B cell (primary cell): Measurements from ENCODE around the gene MSH5. TPM values are rescaled to one million over a fixed set of nuclear protein-coding genes. Genes with fewer than 3 reads are reported as not detected.

Experiments used
- ATAC-seq: fragments of 200-7000 bp; cut with Tn5 transposase; one replicate; pipeline ENCODE4 v1.10.0; 2021; ENCODE audit warnings: low read depth, mild to moderate bottlenecking, moderate number of reproducible peaks, moderate library complexity
- CTCF ChIA-PET: fragments of 350-600 bp; sonication (Branson Sonifier 250); formaldehyde crosslinking; loops from one replicate; lab custom pipeline; 2021; ENCODE audit warnings: antibody characterized with exemption, inconsistent platforms; lab: Charles Lee
- POLR2A ChIA-PET: fragments of 350-600 bp; sonication (Branson Sonifier 250); formaldehyde crosslinking; loops from one replicate; lab custom pipeline; 2021; ENCODE audit warnings: antibody characterized with exemption; lab: Charles Lee
- DNase-seq: peaks from one replicate; pipeline ENCODE4 v3.0.0; 2013
- H2AFZ ChIP-seq: 2 replicates; pipeline ENCODE4 v1.6.1; 2012; ENCODE audit warnings: mild to moderate bottlenecking, low read depth, low read length; ENCODE audit not compliant: insufficient read depth, poor library complexity, severe bottlenecking
- H3K27ac ChIP-seq, 2 donors: 1 replicate in 1 of 2; 2 replicates in 1 of 2; pipeline ENCODE4 v1.5.1; 2012 to 2013; ENCODE audit warnings: low read length in 2 of 2, mild to moderate bottlenecking in 2 of 2, moderate library complexity in 1 of 2
- H3K27me3 ChIP-seq, 4 experiments: fragments of 200-600 bp in 1 of 4; sonication (generic) in 1 of 4; replicated peaks in 1 of 4; 1 replicate in 2 of 4; 2 replicates in 2 of 4; pipeline versions ENCODE4 v1.6.1 to v1.7.0; 2013 to 2016; ENCODE audit warnings: low read length in 3 of 4, mild to moderate bottlenecking in 2 of 4, mixed read lengths in 1 of 4, moderate library complexity in 1 of 4; ENCODE audit not compliant: insufficient read depth in 4 of 4, control insufficient read depth in 3 of 4; ENCODE audit errors: control extremely low read depth in 1 of 4
- H3K36me3 ChIP-seq, 2 experiments: replicated peaks in 1 of 2; 1 replicate in 1 of 2; 2 replicates in 1 of 2; pipeline versions ENCODE4 v1.6.1 to v1.7.1; 2013; ENCODE audit warnings: low read length in 1 of 2; ENCODE audit not compliant: insufficient read depth in 2 of 2, control insufficient read depth in 1 of 2; ENCODE audit errors: control extremely low read depth in 1 of 2, extremely low read depth in 1 of 2
- H3K4me1 ChIP-seq, 2 donors: fragments of 200-600 bp in 1 of 2; sonication (generic) in 1 of 2; 1 replicate in 1 of 2; 2 replicates in 1 of 2; pipeline versions ENCODE4 v1.5.1 to v1.6.1; 2013 to 2017; ENCODE audit warnings: low read length in 2 of 2; ENCODE audit not compliant: control insufficient read depth in 2 of 2, insufficient read depth in 2 of 2
- H3K4me2 ChIP-seq: replicated peaks from 2 replicates; pipeline ENCODE3; 2012; ENCODE audit warnings: mild to moderate bottlenecking, low read depth, low read length; ENCODE audit not compliant: poor library complexity, severe bottlenecking
- H3K4me3 ChIP-seq, 5 experiments: fragments of 200-600 bp in 1 of 5; sonication (generic) in 1 of 5; 1 replicate in 3 of 5; 2 replicates in 2 of 5; pipeline versions ENCODE4 v1.5.1 to v1.7.0; 2011 to 2016; ENCODE audit warnings: low read length in 4 of 5, mild to moderate bottlenecking in 4 of 5, low read depth in 2 of 5, control low read depth in 1 of 5, moderate library complexity in 1 of 5; ENCODE audit not compliant: insufficient read depth in 1 of 5; ENCODE audit errors: control extremely low read depth in 1 of 5, extremely low read depth in 1 of 5
- H3K79me2 ChIP-seq: fragments of 200-600 bp; sonication (generic); one replicate; pipeline ENCODE4 v1.6.0; 2016; ENCODE audit warnings: low read length; ENCODE audit not compliant: control insufficient read depth, insufficient read depth
- H3K9ac ChIP-seq: fragments of 200-600 bp; sonication (generic); 2 replicates; pipeline ENCODE4 v1.6.1; 2017; ENCODE audit warnings: mild to moderate bottlenecking, low read length, moderate library complexity
- H3K9me3 ChIP-seq, 3 donors: one replicate each; pipeline versions ENCODE4 v1.6.1 to v1.7.1; 2013; ENCODE audit warnings: low read length in 2 of 3; ENCODE audit not compliant: control insufficient read depth in 2 of 3, insufficient read depth in 1 of 3; ENCODE audit errors: control extremely low read depth in 1 of 3
- H4K20me1 ChIP-seq: 2 replicates; pipeline ENCODE4 v1.6.0; 2012; ENCODE audit warnings: mild to moderate bottlenecking, low read length; ENCODE audit not compliant: insufficient read depth, control insufficient read depth, poor library complexity, severe bottlenecking
- H3K27ac Mint-ChIP-seq: one replicate; pipeline ENCODE4 v1.8.0; 2021; ENCODE audit warnings: mixed read lengths
- H3K27me3 Mint-ChIP-seq: one replicate; pipeline ENCODE4 v1.8.0; 2021; ENCODE audit warnings: mixed read lengths
- H3K4me1 Mint-ChIP-seq: one replicate; pipeline ENCODE4 v1.8.0; 2021; ENCODE audit warnings: mixed read lengths
- H3K4me3 Mint-ChIP-seq: one replicate; pipeline ENCODE4 v1.8.0; 2021; ENCODE audit warnings: mixed read lengths
- H3K9me3 Mint-ChIP-seq: one replicate; pipeline ENCODE4 v1.8.0; 2022; ENCODE audit warnings: mixed read lengths; ENCODE audit not compliant: insufficient read depth
- CTCF ChIP-seq: fragments of 200-600 bp; IDR thresholded peaks from one replicate; pipeline ENCODE4 v1.8.0; 2022; ENCODE audit warnings: antibody characterized with exemption, mild to moderate bottlenecking
- EZH2 ChIP-seq: IDR thresholded peaks from 2 replicates; pipeline ENCODE4 v1.6.1; 2012; ENCODE audit warnings: borderline replicate concordance, low read depth, mild to moderate bottlenecking, moderate library complexity, low read length; ENCODE audit not compliant: insufficient read depth, poor library complexity, severe bottlenecking
- WGBS: methylation state at CpG from one replicate; pipeline ENCODE4 v1.1.5; 2013; ENCODE audit warnings: missing lambda C conversion rate; ENCODE audit not compliant: insufficient coverage; 5-methylcytosine and 5-hydroxymethylcytosine counted together
- intact Hi-C: fragments of 100-400 bp; cut with micrococcal nuclease; formaldehyde crosslinking; loops from one replicate; pipeline ENCODE4 v1.10.0; 2022
- polyA plus RNA-seq: library from polyadenylated mRNA; depleted of rRNA; stranded (reverse); fragments of >200 nt; gene quantifications from 2 replicates; pipeline ENCODE4 v1.2.3, GENCODE V29; 2012
- total RNA-seq, 2 donors: library from RNA; stranded (reverse); fragments of 120-200 nt in 1 of 2; gene quantifications; 1 replicate in 1 of 2; 2 replicates in 1 of 2; pipeline versions ENCODE4 v1.2.3 to v1.2.4, GENCODE V29; 2013 to 2022

Gene MSH5
- total and polyA plus RNA-seq, 2 donors (not counting 1 experiment from before 2014, with no cell fraction given), result 49.9 to 51.6 TPM

GRCh38 chr6:31729515-31729978, 10.3 kb upstream of the MSH5 start:
- H3K9ac ChIP-seq, result peak overlapping the region; percentile 90
- H3K79me2 ChIP-seq, result peaks cover 38% of the 10 kb centered on the region
- no peaks in the 10 kb centered on the region for H3K9me3 ChIP-seq
- 0% methylated on average over 18 of the region's 29 CpGs for WGBS
- Mint-ChIP-seq H3K4me3 (peak overlapping the region; percentile 99), H3K27me3 (no peaks in the 10 kb centered on the region), H3K27ac (peak overlapping the region; percentile 97), H3K9me3 (no peaks in the 10 kb centered on the region), H3K4me1 (peaks cover 72% of the 10 kb centered on the region)
- ATAC-seq (peak; percentile 48), DNase-seq (peak; percentile 90)
- H3K4me3 ChIP-seq, result peak overlapping the region; percentile 67 to 94 (median 85)
- H3K4me2 ChIP-seq, result peak overlapping the region; percentile 88
- ChIA-PET CTCF (interaction anchor here (0.6 to 6.3 kb wide), 26 partner anchors 9 to 169 kb away, joined by 3 to 90 read pairs (median 4); partner anchors contain the start of genes ABHD16A, CLIC1, GPANK1 and HSPA1A), POLR2A (interaction anchor here (1.0 to 2.5 kb wide), 9 partner anchors 10 to 168 kb away, joined by 3 to 28 read pairs (median 9); partner anchors contain the start of genes ABHD16A, EHMT2, HSPA1A and HSPA1L)
- H3K4me1 ChIP-seq, result peaks cover 49 to 58% of the 10 kb centered on the region in 2 donors
- peaks cover 15% of the 10 kb centered on the region for H4K20me1 ChIP-seq
- no peaks in the 10 kb centered on the region for H3K27me3 ChIP-seq
- intact Hi-C loops, result loop anchor here (1.0 kb wide), 2 partner anchors 26 to 40 kb away; partner anchors contain the start of gene ABHD16A
- H2AFZ ChIP-seq, result peak overlapping the region; percentile 81
- H3K27ac ChIP-seq, result peak overlapping the region; percentile 78 to 82
- no peak for TF ChIP-seq EZH2
- peak; percentile 89 for TF ChIP-seq CTCF
- peaks cover 4 to 57% of the 10 kb centered on the region in 2 experiments for H3K36me3 ChIP-seq
